Measurements from ENCODE around the gene PDE7B. TPM values are rescaled to one million over a fixed set of nuclear protein-coding genes. Genes with fewer than 3 reads are reported as not detected.

The PDE7B gene
- total RNA-seq, 1 experiment from 2014 or later = not detected

- TF ChIP-seq USF2 (CRISPR knock-in tag; IDR thresholded peaks at IDR 0.05) = no peak
- TF ChIP-seq NR3C1 (CRISPR knock-in tag; conservative IDR thresholded peaks at IDR 0.05; ENCODE audit: low read depth) = no peak
- TF ChIP-seq ATF2 (CRISPR knock-in tag; IDR thresholded peaks at IDR 0.05; ENCODE audit: borderline replicate concordance, low read depth) = no peak
- TF ChIP-seq RELA (CRISPR knock-in tag; IDR thresholded peaks at IDR 0.05; ENCODE audit: borderline replicate concordance) = no peak
- no peak for TF ChIP-seq CREB1 (CRISPR knock-in tag; IDR thresholded peaks at IDR 0.05)
- no peak for TF ChIP-seq AR (CRISPR knock-in tag; IDR thresholded peaks at IDR 0.05)
- no peak for TF ChIP-seq ZNF671 (CRISPR knock-in tag; IDR thresholded peaks at IDR 0.05)
- no peak for TF ChIP-seq ZSCAN18 (CRISPR knock-in tag; IDR thresholded peaks at IDR 0.05)
- TF ChIP-seq SP1 (CRISPR knock-in tag; conservative IDR thresholded peaks at IDR 0.05) = no peak
- no peak for TF ChIP-seq MYBL2 (CRISPR knock-in tag; IDR thresholded peaks at IDR 0.05)
- no peak for TF ChIP-seq KAT7 (CRISPR knock-in tag; IDR thresholded peaks at IDR 0.05; ENCODE audit: borderline replicate concordance)
- TF ChIP-seq ZNF317 (CRISPR knock-in tag; IDR thresholded peaks at IDR 0.05; ENCODE audit: borderline replicate concordance, low read depth) = no peak
- TF ChIP-seq JAZF1 (CRISPR knock-in tag; IDR thresholded peaks at IDR 0.05) = no peak
- TF ChIP-seq TEAD4 (CRISPR knock-in tag; IDR thresholded peaks at IDR 0.05) = no peak
Measured at GRCh38 chr6:136066005-136066404, 214.5 kb downstream of the PDE7B start (continued).

- DNase-seq (ENCODE audit: low spot score) (no peak), ATAC-seq (peak; percentile 74)
- no peaks in the 10 kb centered on the region for H3K9me3 Mint-ChIP-seq
Measured at GRCh38 chr6:136067731-136068341, 216.3 kb downstream of the PDE7B start.

More at GRCh38 chr6:136067731-136068341, 216.3 kb downstream of the PDE7B start:
- Mint-ChIP-seq H3K27me3 (ENCODE audit: low read depth) (no peaks in the 10 kb centered on the region), H3K36me3 (no peaks in the 10 kb centered on the region; the same call in 1 of the 2 replicates), H3K27ac (peak overlapping the region; percentile 98), H3K4me3 (no peak overlapping the region), H3K4me1 (peaks cover 23% of the 10 kb centered on the region)
- ChIA-PET POLR2A (no interaction called here), CTCF (no interaction called here)
- TF ChIP-seq AFF4 (CRISPR knock-in tag; IDR thresholded peaks at IDR 0.05; ENCODE audit: borderline replicate concordance) (no peak), NR1H2 (CRISPR knock-in tag; IDR thresholded peaks at IDR 0.05) (no peak), ARID4B (CRISPR knock-in tag; IDR thresholded peaks at IDR 0.05; ENCODE audit: borderline replicate concordance) (no peak)

Measured in WTC11 (cell line).